HT1080 (cell line): ENCODE data around the gene NNMT. TPM values are rescaled to one million over a fixed set of nuclear protein-coding genes. Genes with fewer than 3 reads are reported as not detected.

Source experiments
- DNase-seq: peaks from one replicate; pipeline ENCODE4 v3.0.0-alpha.2; 2015; ENCODE audit warnings: low read depth
- total RNA-seq: library from RNA; depleted of rRNA; stranded (reverse); fragments of >200 nt; shearing (Covaris generic); gene quantifications from 2 replicates; pipeline ENCODE4 v1.2.3, GENCODE V29; 2014; rRNA removed

NNMT gene
- total RNA-seq, 1 experiment from 2014 or later = 162 TPM

DNA sequence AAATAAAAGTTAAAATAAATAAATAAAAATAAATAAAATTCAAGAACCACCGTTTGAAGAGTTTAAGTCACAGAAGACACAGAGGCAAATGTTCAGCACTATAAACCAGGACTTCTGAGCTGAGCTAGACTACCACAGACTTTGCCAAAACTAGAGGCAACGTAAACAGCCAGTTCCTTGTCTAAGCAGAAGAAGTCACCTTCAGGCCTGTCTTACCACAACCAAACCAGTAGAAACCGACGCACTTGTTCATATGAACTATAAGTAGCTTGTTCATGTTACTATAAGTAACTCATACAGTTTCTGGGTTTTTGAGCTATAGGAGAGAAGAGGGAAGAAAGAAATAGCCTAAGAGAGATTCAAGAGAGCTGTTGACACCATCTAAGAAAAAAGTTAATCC is 48.3 kb downstream of the NNMT start:
- no peak for DNase-seq

DNA sequence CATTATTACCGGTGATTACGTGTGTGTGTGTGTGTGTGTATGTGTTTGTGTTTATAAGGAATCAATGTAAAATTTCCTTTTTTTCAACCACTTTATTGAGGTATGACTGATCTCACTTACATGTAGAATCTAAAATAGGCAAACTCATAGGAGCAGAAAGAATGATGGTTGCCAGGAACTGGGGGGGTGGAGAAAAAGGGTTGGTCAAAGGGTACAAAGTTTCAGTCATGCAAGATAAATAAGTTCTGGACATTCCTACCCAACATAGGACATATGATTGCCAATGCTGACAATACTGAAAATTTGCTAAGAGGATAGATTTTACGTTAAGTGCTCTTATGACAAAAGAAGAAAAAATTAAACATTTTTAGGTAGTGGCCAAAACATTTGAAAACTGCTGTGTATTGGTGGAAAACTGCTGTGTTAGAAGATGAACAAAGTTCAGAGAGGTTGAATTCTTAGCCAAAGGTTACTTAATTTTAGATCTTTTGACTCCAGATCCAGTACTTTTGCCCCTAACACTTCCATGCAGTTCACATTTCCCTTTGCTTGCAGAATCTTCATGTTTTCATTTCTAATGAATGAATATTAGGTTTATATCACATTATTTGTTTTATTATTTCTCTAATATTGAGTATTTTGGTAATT is 49.5 kb downstream of the NNMT start:
- no peak for DNase-seq

DNA sequence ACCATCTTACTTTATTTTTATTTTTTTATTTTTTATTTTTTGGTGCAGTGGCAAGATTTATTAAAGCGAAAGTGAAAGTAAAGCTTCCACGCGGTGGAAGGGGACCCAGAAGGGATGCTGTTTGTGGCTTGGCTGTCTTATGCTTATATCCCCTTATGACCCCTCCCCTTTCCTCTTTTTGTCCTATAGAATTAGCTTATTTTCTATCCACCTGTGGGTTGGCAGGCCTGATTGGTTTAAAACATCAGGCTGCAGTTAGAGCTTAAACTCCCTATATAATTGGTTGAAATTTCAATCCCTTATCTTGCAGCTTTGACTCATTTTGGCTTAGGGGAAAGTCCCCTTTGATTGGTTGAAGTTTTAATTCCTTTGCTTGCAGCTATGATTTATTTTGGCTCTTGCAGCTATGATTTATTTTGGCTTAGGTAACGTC is 50.5 kb downstream of the NNMT start:
- DNase-seq = peak; percentile 22

- DNase-seq = peak; percentile 64
These were observed 52.3 kb downstream of the NNMT start for GRCh38 chr11:114348200-114349191.

GRCh38 chr11:114350022-114350421 is 53.8 kb downstream of the NNMT start:
- DNase-seq = peak; percentile 4

GRCh38 chr11:114353443-114353842 is 57.2 kb downstream of the NNMT start:
- DNase-seq = no peak

DNA sequence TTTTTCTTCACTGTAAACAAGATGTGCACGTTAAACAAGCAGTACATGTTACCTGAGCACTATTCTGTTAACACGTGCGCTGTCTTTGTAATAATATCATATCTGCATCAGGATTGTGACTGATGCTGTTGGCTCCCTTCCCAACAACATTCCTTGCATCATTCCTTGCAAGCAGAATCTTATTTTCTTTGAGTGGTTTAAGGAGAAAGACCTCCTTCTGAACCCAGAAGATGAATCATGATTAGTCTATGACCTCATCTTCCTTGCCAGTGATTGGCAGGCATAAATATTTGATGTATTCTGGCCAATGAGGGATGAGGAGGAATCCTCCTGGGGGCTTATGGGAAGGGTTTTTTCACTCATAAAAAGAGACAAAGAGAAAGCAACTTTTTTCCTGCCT is 57.9 kb downstream of the NNMT start:
- DNase-seq = peak; percentile 91

DNA sequence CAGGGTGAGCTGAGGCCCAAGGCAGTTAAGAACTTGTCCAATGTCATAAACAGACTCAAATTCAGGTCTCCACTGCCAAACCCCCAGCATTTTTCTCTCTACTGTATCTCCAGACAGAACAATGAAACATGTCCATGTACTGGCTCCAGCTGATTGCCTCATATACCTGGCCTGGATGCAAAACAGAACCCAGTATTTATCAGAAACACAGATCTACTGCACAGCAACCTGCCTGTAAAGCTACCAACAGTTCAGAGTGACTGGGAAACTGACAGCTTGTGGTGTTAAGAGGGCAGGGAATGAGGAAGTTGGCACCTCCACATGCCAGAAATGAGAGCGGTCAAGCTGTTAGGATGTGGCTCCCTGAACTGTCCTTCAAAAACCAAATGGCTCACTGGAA is 62.5 kb downstream of the NNMT start:
- no peak for DNase-seq

GRCh38 chr11:114359342-114359741 is 63.1 kb downstream of the NNMT start:
- DNase-seq = no peak

DNA sequence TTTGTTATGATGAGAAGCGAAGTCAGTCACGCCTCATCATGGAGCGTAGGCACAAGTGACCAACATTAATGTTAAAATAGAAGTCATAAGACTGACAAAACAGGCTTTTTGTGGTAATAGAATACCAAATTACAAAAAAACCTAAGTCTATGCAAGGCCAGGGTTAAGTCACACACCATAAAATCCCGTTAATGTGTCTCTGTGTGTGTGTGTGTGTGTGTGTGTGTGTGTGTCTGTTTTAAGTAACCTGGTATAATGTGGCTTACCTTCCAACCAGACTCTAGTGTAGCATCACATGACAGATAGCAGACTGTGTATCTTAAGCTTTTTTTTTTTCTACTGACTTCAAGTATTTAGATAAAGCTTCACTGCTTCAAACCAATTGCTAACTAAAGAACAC is 66.1 kb downstream of the NNMT start:
- no peak for DNase-seq

DNA sequence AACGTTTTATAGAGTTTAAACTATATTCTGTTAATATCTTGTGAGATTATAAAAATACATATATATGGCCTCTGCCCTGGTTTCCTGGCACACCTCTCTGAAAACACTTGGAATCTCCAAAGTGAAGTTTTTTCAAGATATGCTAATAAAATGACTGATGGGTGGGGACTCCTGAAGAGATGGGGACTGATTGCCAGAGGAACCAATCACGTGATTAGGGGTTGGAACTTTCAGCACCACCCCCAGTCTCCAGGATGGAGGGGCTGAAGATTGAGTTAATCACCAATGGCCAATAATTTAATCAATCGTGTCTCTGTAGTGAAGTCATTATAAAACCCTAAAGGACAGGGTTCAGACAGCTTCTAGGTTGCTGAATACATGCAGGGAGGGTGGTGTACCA is 66.8 kb downstream of the NNMT start:
- no peak for DNase-seq

Other genes starting within 250 kb of the NNMT start
- not detected in 2 replicates for gene ZBTB16, start 236.7 kb upstream of the NNMT start, total RNA-seq
- gene C11orf71, start 104.1 kb downstream of the NNMT start, total RNA-seq = 4.8 and 6.0 TPM in 2 replicates
- 22.3 and 43.0 TPM in 2 replicates for gene RBM7, start 104.3 kb downstream of the NNMT start, total RNA-seq
- 217 and 231 TPM in 2 replicates for gene REXO2, start 143.1 kb downstream of the NNMT start, total RNA-seq